Osteocyte (in vitro differentiated cells): ENCODE data around the gene PZP. TPM values are rescaled to one million over a fixed set of nuclear protein-coding genes. Genes with fewer than 3 reads are reported as not detected.
"Not testable (repeated sequence)": the region's sequence is repeated elsewhere in the genome, so short reads cannot be mapped to it uniquely, and the experiment has no call there.

Experiments used
- DNase-seq: peaks from one replicate; pipeline ENCODE4 v3.0.0; 2021; ENCODE audit warnings: mixed read lengths; ENCODE audit not compliant: unreplicated experiment; ENCODE audit errors: extremely low spot score
- H3K27ac Mint-ChIP-seq: one replicate; pipeline ENCODE4 v1.8.0; 2021; ENCODE audit warnings: mild to moderate bottlenecking, mixed read lengths; ENCODE audit not compliant: unreplicated experiment
- H3K27me3 Mint-ChIP-seq: one replicate; pipeline ENCODE4 v1.8.0; 2021; ENCODE audit warnings: mixed read lengths; ENCODE audit not compliant: unreplicated experiment
- H3K36me3 Mint-ChIP-seq: one replicate; pipeline ENCODE4 v1.8.0; 2021; ENCODE audit warnings: mixed read lengths; ENCODE audit not compliant: unreplicated experiment
- H3K4me1 Mint-ChIP-seq: one replicate; pipeline ENCODE4 v1.8.0; 2021; ENCODE audit warnings: mixed read lengths; ENCODE audit not compliant: unreplicated experiment
- H3K4me3 Mint-ChIP-seq: one replicate; pipeline ENCODE4 v1.8.0; 2021; ENCODE audit warnings: mild to moderate bottlenecking, moderate library complexity, mixed read lengths; ENCODE audit not compliant: unreplicated experiment
- H3K9me3 Mint-ChIP-seq: one replicate; pipeline ENCODE4 v1.8.0; 2021; ENCODE audit warnings: mixed read lengths; ENCODE audit not compliant: unreplicated experiment
- long read RNA-seq: library from polyadenylated mRNA; unstranded; transcript quantifications from one replicate; pipeline ENCODE4 v2.0.0, GENCODE V29; 2021
- total RNA-seq: library from RNA; stranded (reverse); gene quantifications from 2 replicates; pipeline ENCODE4 v1.2.1, GENCODE V29; 2021
- TF ChIP-seq, protein P1 (sequence below): fragments of 200-600 bp; sonication (generic); IDR thresholded peaks from 2 replicates; pipeline ENCODE4 v1.5.0; 2021; ENCODE audit warnings: antibody characterized with exemption, mild to moderate bottlenecking, moderate library complexity

Gene PZP
- not detected in 2 replicates for total RNA-seq
- long read RNA-seq, result 0 reads

DNA sequence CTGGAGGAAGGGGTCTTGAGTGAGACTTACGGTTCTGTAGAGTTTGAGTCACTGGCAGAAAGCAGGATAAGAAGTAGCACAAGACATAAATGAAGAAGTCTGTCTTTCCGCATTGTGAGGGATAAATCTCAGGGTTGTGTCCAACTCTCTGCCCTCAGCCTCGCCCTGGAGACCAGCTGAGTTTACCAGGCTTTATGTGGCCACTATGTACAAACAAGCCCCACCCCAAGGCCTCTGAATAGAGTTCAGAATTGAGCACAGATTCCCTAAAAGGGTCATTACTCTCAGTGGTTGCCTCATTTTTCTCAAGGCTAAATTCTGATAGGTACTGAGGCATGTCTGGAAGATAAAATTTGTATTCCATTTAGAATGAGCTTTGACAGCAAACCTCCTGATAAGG is at the start of gene PZP:
PZP (minus strand) TSS at position 167 of the 400 bp plus-strand sequence; CDS start at position 113, 54 bp downstream.
- TF ChIP-seq, protein P1, sequence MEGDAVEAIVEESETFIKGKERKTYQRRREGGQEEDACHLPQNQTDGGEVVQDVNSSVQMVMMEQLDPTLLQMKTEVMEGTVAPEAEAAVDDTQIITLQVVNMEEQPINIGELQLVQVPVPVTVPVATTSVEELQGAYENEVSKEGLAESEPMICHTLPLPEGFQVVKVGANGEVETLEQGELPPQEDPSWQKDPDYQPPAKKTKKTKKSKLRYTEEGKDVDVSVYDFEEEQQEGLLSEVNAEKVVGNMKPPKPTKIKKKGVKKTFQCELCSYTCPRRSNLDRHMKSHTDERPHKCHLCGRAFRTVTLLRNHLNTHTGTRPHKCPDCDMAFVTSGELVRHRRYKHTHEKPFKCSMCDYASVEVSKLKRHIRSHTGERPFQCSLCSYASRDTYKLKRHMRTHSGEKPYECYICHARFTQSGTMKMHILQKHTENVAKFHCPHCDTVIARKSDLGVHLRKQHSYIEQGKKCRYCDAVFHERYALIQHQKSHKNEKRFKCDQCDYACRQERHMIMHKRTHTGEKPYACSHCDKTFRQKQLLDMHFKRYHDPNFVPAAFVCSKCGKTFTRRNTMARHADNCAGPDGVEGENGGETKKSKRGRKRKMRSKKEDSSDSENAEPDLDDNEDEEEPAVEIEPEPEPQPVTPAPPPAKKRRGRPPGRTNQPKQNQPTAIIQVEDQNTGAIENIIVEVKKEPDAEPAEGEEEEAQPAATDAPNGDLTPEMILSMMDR, result no peak
- Mint-ChIP-seq H3K27ac (no peak within 1 kb of the TSS), H3K9me3 (no peaks in the 10 kb centered on the region), H3K36me3 (no peaks in the 10 kb centered on the region), H3K4me3 (no peak within 1 kb of the TSS), H3K4me1 (no peaks in the 10 kb centered on the region), H3K27me3 (no peaks in the 10 kb centered on the region)
- no peak for DNase-seq

DNA sequence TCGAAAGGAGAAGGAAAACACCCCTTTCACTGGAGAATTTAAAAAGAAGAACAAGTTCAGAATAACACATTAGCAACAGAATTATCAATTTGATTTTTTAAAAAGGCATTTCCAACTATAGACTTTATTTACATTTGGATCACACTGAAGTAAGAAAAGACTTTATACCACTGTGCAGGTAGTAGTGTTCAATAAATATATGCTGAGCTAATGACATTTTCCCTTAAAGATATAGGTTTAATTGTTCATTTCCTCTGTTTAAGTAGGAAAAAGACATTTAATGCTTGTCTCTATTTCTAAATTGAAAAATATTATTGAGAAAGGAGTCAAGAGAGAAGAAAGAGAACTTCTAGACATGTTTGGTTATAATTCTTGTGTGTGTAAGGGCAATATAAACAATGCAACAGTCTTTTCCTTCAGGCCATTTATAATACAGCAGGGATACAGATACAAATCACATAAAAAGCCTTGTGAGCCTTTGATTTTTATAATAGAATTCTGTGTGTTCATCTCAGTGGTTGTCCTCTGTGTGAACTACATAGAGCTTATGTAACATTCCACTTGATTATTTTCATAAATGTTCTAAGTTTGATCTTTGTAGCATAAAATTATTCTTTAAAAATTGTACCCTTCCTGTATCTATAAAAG is 48.7 kb upstream of the PZP start:
- H3K4me3 Mint-ChIP-seq, result no peak overlapping the region
- no peak overlapping the region for H3K27ac Mint-ChIP-seq

DNA sequence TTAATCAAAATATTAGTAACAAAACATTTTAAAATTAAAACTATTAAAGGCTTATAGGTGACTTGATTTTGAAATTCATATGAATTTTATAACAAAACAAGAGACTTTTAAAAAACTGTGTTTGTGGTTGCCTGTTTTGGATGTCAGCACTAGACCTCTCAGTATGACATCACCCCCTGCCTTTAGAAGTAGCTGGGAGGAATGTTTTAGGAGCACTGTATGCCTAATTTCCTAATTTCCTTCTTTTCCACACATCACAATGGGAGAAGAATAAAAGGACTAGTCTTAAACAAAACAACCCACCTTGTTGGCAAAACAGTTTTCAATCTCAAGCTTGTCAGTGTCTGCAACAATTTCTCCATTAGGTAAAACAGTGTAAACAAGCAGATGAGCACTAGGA is 48.1 kb upstream of the PZP start:
- DNase-seq, result no peak
- no peaks in the 10 kb centered on the region for H3K36me3 Mint-ChIP-seq
- no peaks in the 10 kb centered on the region for H3K9me3 Mint-ChIP-seq
- TF ChIP-seq, protein P1, result no peak
- no peak overlapping the region for H3K4me3 Mint-ChIP-seq
- no peaks in the 10 kb centered on the region for H3K4me1 Mint-ChIP-seq
- H3K27me3 Mint-ChIP-seq, result peaks cover 29% of the 10 kb centered on the region
- H3K27ac Mint-ChIP-seq, result no peak overlapping the region

More for the DNA sequence above, 48.7 kb upstream of the PZP start:
- Mint-ChIP-seq H3K27me3 (peaks cover 27% of the 10 kb centered on the region), H3K36me3 (no peaks in the 10 kb centered on the region), H3K9me3 (no peaks in the 10 kb centered on the region), H3K4me1 (no peaks in the 10 kb centered on the region)
- no peak for DNase-seq
- TF ChIP-seq, protein P1, result no peak

- Mint-ChIP-seq H3K4me1 (no peaks in the 10 kb centered on the region), H3K27me3 (peaks cover 33% of the 10 kb centered on the region), H3K36me3 (no peaks in the 10 kb centered on the region), H3K27ac (no peak overlapping the region), H3K4me3 (no peak overlapping the region), H3K9me3 (no peaks in the 10 kb centered on the region)
- no peak for DNase-seq
- TF ChIP-seq, protein P1, result no peak
Observed at GRCh38 chr12:9255837-9256236, 47.6 kb upstream of the PZP start.

- Mint-ChIP-seq H3K36me3 (no peaks in the 10 kb centered on the region), H3K9me3 (no peaks in the 10 kb centered on the region), H3K4me3 (no peak overlapping the region), H3K27ac (no peak overlapping the region), H3K4me1 (no peaks in the 10 kb centered on the region), H3K27me3 (peaks cover 21% of the 10 kb centered on the region)
- no peak for DNase-seq
- TF ChIP-seq, protein P1, result no peak
Observed at GRCh38 chr12:9253464-9253863, 45.3 kb upstream of the PZP start.

- H3K36me3 Mint-ChIP-seq, H3K4me1 Mint-ChIP-seq, H3K4me3 Mint-ChIP-seq, H3K9me3 Mint-ChIP-seq, H3K27ac Mint-ChIP-seq, DNase-seq: not testable (repeated sequence)
- H3K27me3 Mint-ChIP-seq, result peaks cover 21% of the 10 kb centered on the region
Observed at GRCh38 chr12:9252791-9253190, 44.6 kb upstream of the PZP start.
